ES-I3 (cell line): ENCODE measurements around the gene EED.

Experiments
- H3K36me3 ChIP-seq: 2 replicates; pipeline ENCODE4 v1.6.1; 2013; ENCODE audit warnings: mild to moderate bottlenecking, low read length, control low read depth, moderate library complexity; ENCODE audit not compliant: insufficient read depth
- H3K4me1 ChIP-seq: 2 replicates; pipeline ENCODE4 v1.6.1; 2013; ENCODE audit warnings: mild to moderate bottlenecking, control low read depth, low read length; ENCODE audit not compliant: insufficient read depth
- H3K9ac ChIP-seq: 2 replicates; pipeline ENCODE4 v1.6.1; 2013; ENCODE audit warnings: low read depth, mild to moderate bottlenecking, low read length, moderate library complexity
- H3K9me3 ChIP-seq: 2 replicates; pipeline ENCODE4 v1.6.1; 2013; ENCODE audit warnings: mild to moderate bottlenecking, low read length, moderate library complexity; ENCODE audit not compliant: control insufficient read depth, insufficient read depth

EED gene

GRCh38 chr11:86244522-86245368 lies at the start of gene EED:
EED (plus strand) TSS chr11:86244753; CDS start chr11:86245230, 477 bp downstream.
- Histone ChIP-seq H3K9ac (peak within 1 kb of the TSS; percentile 96), H3K36me3 (no peaks in the 10 kb centered on the region), H3K4me1 (no peaks in the 10 kb centered on the region), H3K9me3 (no peaks in the 10 kb centered on the region)

- no peaks in the 10 kb centered on the region for H3K36me3 ChIP-seq
- H3K9me3 ChIP-seq = no peaks in the 10 kb centered on the region
- peaks cover 7% of the 10 kb centered on the region; the same call in 1 of the 2 replicates for H3K4me1 ChIP-seq
- H3K9ac ChIP-seq = no peak overlapping the region
Measured at GRCh38 chr11:86194998-86195397, 49.6 kb upstream of the EED start.

GRCh38 chr11:86196085-86196696 lies 48.4 kb upstream of the EED start:
- H3K36me3 ChIP-seq = no peaks in the 10 kb centered on the region
- H3K4me1 ChIP-seq = peaks cover 7% of the 10 kb centered on the region; the same call in 1 of the 2 replicates
- H3K9me3 ChIP-seq = no peaks in the 10 kb centered on the region
- H3K9ac ChIP-seq = no peak overlapping the region

- Histone ChIP-seq H3K9me3 (no peaks in the 10 kb centered on the region), H3K4me1 (peaks cover 7% of the 10 kb centered on the region; the same call in 1 of the 2 replicates), H3K9ac (no peak overlapping the region), H3K36me3 (no peaks in the 10 kb centered on the region)
Measured at GRCh38 chr11:86196913-86197312, 47.6 kb upstream of the EED start.

GRCh38 chr11:86197448-86197847 lies 47.1 kb upstream of the EED start:
- Histone ChIP-seq H3K9ac (no peak overlapping the region), H3K9me3 (no peaks in the 10 kb centered on the region), H3K4me1 (peaks cover 7% of the 10 kb centered on the region; the same call in 1 of the 2 replicates), H3K36me3 (no peaks in the 10 kb centered on the region)

GRCh38 chr11:86198139-86198538 lies 46.4 kb upstream of the EED start:
- Histone ChIP-seq H3K9me3 (no peaks in the 10 kb centered on the region), H3K4me1 (0 out of 2 replicates have a peak, but pooled peaks cover 3% of the 10 kb centered on the region), H3K9ac (no peak overlapping the region), H3K36me3 (no peaks in the 10 kb centered on the region)

GRCh38 chr11:86199354-86199753 lies 45.2 kb upstream of the EED start:
- no peaks in the 10 kb centered on the region for H3K36me3 ChIP-seq
- no peak overlapping the region for H3K9ac ChIP-seq
- no peaks in the 10 kb centered on the region for H3K4me1 ChIP-seq
- H3K9me3 ChIP-seq = no peaks in the 10 kb centered on the region

GRCh38 chr11:86201371-86201884 lies 43.1 kb upstream of the EED start:
- no peaks in the 10 kb centered on the region for H3K36me3 ChIP-seq
- no peaks in the 10 kb centered on the region for H3K9me3 ChIP-seq
- H3K9ac ChIP-seq = no peak overlapping the region
- H3K4me1 ChIP-seq = no peaks in the 10 kb centered on the region

GRCh38 chr11:86202013-86202336 lies 42.6 kb upstream of the EED start:
- H3K4me1 ChIP-seq = no peaks in the 10 kb centered on the region
- H3K9ac ChIP-seq = peak overlapping the region; percentile 41; the same call in 1 of the 2 replicates
- H3K9me3 ChIP-seq = no peaks in the 10 kb centered on the region
- no peaks in the 10 kb centered on the region for H3K36me3 ChIP-seq

GRCh38 chr11:86204356-86204755 lies 40.2 kb upstream of the EED start:
- Histone ChIP-seq H3K36me3 (no peaks in the 10 kb centered on the region), H3K4me1 (no peaks in the 10 kb centered on the region), H3K9ac (no peak overlapping the region), H3K9me3 (no peaks in the 10 kb centered on the region)

GRCh38 chr11:86205421-86206336 lies 38.9 kb upstream of the EED start:
- Histone ChIP-seq H3K36me3 (no peaks in the 10 kb centered on the region), H3K9ac (no peak overlapping the region), H3K4me1 (no peaks in the 10 kb centered on the region), H3K9me3 (no peaks in the 10 kb centered on the region)

- H3K9ac ChIP-seq = no peak overlapping the region
- no peaks in the 10 kb centered on the region for H3K9me3 ChIP-seq
- no peaks in the 10 kb centered on the region for H3K4me1 ChIP-seq
- no peaks in the 10 kb centered on the region for H3K36me3 ChIP-seq
Measured at GRCh38 chr11:86206337-86206695, 38.2 kb upstream of the EED start.

GRCh38 chr11:86207413-86207812 lies 37.1 kb upstream of the EED start:
- Histone ChIP-seq H3K4me1 (no peaks in the 10 kb centered on the region), H3K9me3 (no peaks in the 10 kb centered on the region), H3K36me3 (no peaks in the 10 kb centered on the region), H3K9ac (no peak overlapping the region)

- H3K4me1 ChIP-seq = no peaks in the 10 kb centered on the region
- H3K9me3 ChIP-seq = no peaks in the 10 kb centered on the region
- H3K9ac ChIP-seq = no peak overlapping the region
- no peaks in the 10 kb centered on the region for H3K36me3 ChIP-seq
Measured at GRCh38 chr11:86208572-86208971, 36.0 kb upstream of the EED start.
